ENCODE data around the gene FSTL4.
"Not testable (repeated sequence)": the region's sequence is repeated elsewhere in the genome, so short reads cannot be mapped to it uniquely, and the experiment has no call there.

Gene FSTL4

DNA sequence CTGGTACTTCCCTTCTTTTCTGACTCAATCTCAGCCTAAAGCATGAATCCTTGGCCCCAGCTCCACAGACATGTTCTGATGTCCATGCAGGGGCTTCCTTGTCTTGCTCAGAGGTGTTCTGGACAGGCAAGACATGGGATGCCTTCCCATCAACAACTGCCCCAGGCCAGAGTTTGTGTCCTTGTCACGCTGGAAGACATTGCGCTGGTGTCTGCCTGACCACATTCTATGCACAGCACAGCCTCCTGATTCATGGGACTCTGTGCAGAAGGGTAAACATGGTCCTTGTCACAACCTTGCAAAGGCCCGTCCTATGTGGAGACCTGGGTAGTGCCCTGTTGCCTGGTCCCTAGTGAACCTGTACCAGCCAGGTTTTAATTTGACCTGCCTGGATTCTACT lies 212.2 kb downstream of the FSTL4 start:
- DNase-seq, result no peak

GRCh38 chr5:133399247-133399891 lies 213.0 kb downstream of the FSTL4 start:
- no peak for DNase-seq

GRCh38 chr5:133398646-133399101 lies 213.7 kb downstream of the FSTL4 start:
- DNase-seq, result no peak

DNA sequence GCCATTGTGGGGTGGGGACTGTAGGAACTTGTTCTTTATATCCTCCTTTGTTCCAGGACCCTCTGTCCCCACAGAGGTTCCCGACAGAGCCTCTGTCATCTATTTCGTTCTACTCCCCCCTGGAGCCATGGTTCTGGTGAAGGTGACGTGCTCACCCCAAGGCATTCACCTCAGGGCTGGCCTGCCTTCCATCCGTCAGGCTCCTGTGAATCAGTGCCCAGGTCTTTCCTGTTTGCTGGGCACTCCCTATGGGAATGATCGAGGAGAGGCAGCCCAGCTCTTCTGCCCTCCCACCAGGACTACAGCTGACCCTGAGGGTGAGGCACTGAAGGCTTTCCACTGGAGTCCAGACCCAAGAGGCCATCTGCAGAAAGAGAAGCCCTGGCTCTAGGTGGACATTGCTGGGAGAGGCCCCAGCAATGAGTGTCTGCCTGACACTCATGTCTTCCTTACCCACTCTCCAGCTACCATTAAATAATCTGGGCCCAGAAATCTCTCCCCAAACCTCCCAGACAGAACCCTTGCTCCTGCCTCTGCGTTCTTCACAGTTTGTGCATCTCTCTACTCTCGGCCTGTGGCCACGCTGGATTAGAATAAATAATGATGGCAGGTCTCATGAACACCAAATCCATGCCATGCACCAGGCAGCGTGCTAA lies 214.2 kb downstream of the FSTL4 start:
- no peak for DNase-seq

- no peak for DNase-seq
These were observed 215.0 kb downstream of the FSTL4 start for GRCh38 chr5:133397348-133397747.

DNA sequence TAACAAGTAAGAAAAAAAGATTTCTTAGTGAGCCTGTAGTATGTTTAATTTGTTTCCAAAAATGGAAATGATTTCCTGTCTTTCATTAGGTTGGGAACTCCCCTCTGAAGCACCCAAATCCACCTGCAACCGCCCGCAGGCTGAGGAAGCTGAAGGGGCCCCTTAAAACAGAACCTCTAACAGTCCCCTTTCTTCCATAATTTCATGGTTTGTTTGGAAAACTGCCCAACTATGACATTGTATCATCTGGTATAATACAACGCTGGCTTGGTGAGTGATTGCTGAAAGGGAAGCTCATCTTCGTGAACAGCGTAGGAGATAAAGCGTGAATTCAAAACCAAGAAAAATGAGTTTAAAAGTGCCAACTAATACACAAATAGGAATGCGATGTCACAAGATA lies 215.5 kb downstream of the FSTL4 start:
- no peak for DNase-seq

DNA sequence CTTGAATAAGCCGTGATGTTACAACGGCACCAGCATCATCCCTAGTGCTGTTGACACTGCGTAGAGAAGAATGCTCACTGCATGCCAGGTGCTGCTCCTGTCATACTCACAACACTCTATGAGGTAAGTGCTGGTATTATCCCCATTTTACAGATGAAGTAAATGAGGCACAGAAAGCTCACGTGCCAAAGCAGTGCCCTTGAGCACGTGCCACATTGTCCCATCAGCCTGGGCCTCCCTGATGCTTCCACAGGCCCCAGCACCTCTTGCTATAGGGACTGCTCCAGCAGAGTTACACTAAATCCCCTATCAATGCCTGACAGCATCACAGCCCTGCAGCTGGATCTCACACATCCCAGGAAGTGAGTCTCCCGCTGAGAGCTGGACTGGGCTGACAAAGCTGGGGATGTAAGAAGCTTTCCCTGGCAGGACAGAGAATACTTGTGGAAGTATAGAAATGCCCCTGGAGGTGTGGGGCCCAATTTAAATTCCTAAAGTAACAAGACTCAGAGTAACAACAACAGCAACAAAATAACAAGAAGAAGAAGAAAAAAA lies 216.1 kb downstream of the FSTL4 start:
- DNase-seq, result no peak

DNA sequence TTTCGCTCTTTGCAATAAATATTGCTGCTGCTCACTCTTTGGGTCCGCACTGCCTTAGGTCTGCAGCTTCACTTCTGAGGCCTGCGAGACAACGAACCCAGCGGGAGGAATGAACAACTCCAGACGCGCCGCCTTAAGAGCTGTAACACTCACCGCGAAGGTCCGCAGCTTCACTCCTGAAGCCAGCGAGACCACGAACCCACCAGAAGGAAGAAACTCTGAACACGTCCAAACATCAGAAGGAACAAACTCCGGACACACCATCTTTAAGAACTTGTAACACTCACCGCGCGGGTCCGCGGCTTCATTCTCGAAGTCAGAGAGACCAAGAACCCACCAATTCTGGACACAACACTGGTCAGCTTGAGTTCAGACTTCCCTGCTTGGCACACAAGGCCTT lies 217.1 kb downstream of the FSTL4 start:
- not testable (repeated sequence) for DNase-seq

DNA sequence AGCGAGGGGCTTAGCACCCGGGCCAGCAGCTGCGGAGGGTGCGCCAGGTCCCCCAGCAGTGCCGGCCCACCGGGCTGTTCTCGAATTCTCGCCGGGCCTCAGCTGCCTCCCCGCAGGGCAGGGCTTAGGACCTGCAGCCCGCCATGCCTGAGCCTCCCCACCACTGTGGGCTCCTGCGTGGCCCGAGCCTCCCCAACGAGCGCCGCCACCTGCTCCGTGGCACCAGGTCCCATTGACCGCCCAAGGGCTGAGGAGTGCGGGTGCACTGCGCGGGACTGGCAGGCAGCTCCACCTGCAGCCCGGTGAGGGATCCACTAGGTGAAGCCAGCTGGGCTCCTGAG lies 217.9 kb downstream of the FSTL4 start:
- not testable (repeated sequence) for DNase-seq

- no peak for DNase-seq
These were observed 218.4 kb downstream of the FSTL4 start for GRCh38 chr5:133393776-133394476.

GRCh38 chr5:133392448-133392847 lies 219.9 kb downstream of the FSTL4 start:
- DNase-seq, result no peak

- no peak for DNase-seq
These were observed 220.8 kb downstream of the FSTL4 start for GRCh38 chr5:133391354-133392136.

- DNase-seq, result no peak
These were observed 221.7 kb downstream of the FSTL4 start for GRCh38 chr5:133390416-133391353.

DNA sequence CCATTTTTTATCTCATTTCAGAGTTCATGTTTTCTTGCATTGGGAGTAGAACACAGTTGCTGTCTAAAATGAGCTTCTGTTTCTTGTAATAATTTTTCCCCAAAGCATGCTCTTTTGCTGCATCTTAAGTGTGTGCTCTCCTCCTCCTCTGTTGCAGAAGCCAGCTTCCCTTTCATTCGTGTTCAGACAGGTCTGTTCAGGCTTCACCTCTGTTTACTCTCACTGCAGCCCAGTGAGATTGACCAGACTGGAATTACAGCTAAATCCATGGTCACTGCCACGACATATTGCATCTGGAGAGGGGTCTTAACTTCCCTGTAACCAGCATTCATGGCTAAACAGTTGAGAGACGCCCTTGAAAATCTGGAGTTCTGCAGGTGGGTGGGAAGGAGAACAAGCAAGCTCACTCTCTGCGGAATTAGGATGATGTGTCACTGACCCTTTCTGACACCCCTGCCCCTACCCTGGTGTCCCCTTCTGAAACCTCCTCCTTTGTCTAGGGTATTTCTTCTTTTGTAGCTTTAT lies 223.2 kb downstream of the FSTL4 start:
- no peak for DNase-seq

GRCh38 chr5:133387621-133388020 lies 224.7 kb downstream of the FSTL4 start:
- no peak for DNase-seq

- no peak for DNase-seq
These were observed 225.2 kb downstream of the FSTL4 start for GRCh38 chr5:133387091-133387490.

DNA sequence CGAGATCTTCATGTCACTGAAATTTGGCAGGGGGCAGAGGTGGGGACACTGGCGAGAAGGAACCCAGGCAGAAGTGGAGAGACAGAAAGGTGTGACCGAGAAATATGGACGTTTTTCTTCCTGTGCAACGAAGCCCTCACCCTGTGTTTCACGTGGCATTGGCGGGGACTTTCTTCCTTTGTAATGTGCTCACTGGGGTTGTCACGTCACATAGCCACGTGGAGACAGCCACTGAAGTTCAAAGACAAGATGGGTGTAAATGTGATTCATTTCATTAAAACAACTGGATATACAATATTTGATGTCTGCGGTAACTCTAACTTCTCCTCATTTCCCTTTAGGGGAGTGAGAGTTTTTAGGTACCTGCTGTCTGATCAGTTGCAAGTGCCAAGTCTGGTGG lies 225.7 kb downstream of the FSTL4 start:
- no peak for DNase-seq

DNA sequence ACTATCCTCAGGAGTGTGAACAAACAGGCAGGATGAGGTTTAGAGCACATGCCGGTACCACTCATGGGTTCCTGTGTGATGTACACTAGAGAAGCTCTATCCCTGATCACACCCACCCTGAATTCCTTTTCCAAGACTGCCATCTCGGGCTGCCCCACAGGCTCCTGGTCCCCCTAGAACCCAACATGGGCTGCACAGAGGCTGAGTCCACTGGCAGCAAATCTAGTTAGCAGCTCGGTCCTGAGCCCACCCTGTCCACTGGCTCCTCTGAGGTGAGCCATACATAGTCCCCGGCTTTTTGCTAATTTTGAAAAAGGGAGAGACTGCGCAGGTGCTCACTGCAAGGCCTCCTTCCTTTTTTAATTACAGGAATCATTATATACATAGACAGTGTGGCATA lies 227.0 kb downstream of the FSTL4 start:
- no peak for DNase-seq

DNA sequence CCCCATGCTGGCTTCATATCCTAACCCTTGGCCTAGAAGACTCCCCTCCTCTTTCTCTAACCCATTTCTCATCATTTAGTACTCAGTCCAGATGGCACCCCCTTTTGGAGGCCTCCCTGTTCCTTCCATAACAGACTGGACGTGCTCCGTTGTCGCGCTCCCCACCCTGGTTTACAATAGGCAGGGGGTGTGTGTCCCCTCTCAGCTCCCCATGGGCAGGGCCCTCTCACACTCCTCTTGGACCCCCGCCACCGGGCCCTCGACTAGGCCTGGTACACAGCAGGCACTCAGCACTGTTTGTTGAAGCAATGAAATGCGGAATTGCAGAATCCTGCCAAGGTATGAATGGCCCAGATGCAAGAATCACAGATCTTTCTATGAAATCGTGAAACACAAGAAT lies 227.4 kb downstream of the FSTL4 start:
- DNase-seq, result no peak

- DNase-seq, result no peak
These were observed 228.1 kb downstream of the FSTL4 start for GRCh38 chr5:133384120-133384855.

DNA sequence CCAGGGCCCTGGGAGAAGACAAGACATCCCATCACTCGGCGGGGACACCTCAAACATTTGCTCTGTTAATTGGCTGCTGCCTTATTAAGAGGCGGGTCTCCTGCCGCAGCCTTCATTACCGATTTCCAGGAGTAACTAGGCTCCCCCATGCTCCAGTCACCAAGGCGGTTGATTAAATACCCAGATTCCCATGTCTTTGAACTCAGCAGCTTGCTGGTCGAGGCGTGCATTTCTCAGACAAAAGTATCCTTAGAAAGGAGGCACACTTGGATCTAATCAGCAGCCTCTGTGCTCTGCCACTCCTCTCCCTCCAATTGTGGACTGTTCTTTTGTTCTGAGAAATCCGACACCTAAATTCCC lies 228.8 kb downstream of the FSTL4 start:
- no peak for DNase-seq
